ENCODE measurements around the gene ZC3H7A.
"Not testable (repeated sequence)": the region's sequence is repeated elsewhere in the genome, so short reads cannot be mapped to it uniquely, and the experiment has no call there.

Gene ZC3H7A

DNA sequence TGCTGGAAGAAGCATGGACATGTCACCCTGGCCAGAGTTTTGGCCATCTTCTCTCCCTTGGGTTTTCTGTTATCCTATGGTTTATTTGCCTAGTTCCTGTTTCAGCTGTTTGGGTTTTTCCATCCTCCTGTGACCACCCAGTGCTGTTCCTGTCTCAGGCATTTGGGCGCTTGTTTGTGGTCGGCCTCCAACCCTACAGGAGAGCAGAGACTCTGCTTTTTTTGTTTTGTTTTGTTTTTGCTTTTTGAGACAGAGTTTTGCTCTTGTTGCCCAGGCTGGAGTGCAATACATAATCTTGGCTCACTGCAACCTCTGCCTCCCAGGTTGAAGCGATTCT lies 3.3 kb upstream of the ZC3H7A start:
- DNase-seq, result no peak

DNA sequence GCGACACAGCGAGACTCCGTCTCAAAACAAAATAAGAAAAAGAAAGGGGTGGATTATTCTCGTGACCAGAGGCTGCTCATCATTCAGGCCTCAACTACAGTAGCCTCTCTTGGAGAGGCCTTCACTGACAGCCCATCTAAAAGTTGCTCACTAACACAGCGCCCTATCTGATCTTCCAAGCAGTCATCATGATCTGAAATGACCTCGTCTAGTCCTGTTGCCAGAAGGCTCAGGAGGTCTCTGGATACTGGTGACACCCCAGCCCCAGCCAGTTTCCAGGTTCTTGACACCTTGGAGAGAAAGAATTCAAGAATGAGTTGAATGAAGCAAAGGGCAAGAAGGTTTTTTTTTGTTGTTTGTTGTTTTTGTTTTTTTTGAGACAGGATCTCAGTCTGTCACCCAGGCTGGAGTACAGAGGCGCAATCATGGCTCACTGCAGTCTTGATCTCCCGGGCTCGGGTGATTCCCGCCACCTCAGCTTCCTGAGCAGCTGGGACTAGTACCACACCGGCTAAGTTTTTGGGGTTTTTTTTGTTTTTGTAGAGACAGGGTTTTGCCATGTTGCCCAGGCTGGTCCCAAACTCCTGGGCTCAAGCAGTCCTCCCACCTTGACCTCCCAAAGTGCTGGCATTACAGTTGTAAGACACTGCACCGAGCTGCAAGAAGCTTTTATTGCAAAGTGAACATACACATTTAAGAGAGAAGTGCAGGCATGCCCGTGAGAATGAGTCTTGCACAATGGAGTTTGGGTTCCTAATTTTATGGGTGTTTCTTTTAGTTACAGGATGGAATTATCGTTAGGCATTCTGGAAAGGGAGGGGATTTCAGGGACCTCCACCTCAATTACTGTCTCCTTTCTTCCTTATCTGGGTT lies 2.7 kb upstream of the ZC3H7A start:
- no peak for DNase-seq

DNA sequence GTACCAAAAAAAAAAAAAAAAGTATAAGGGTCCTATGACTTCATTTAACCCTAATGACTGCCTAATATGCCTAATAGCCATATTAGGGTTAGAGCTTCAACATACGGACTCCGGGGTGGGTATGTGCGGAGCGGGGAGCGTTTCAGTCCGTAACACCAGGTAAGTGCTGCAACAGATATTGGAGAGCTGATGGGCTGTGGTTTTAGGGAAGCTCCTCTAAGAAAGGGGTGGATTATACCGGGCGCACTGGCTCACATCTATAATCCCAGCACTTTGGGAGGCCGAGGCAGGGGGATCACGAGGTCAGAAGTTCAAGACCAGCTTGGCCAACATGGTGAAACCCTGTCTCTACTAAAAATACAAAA lies 1.9 kb upstream of the ZC3H7A start:
- DNase-seq, result no peak

DNA sequence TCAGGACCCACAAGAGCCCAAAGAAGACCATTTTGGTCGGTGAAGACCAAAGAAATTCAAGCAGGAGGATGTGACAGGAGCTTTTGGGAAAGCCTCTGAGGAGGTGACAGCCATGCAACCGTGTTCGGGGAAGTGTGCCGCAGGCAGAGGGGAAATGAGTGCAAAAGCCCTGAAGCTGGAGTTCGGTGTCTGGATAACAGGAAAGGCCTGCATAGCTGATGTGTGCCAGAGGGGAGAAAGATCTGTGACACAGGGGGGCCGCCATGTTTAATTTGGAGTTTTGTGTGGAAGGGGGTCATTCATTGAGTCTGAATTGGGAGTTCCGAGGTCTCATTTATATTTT lies 870 bp upstream of the ZC3H7A start:
- DNase-seq, result no peak

DNA sequence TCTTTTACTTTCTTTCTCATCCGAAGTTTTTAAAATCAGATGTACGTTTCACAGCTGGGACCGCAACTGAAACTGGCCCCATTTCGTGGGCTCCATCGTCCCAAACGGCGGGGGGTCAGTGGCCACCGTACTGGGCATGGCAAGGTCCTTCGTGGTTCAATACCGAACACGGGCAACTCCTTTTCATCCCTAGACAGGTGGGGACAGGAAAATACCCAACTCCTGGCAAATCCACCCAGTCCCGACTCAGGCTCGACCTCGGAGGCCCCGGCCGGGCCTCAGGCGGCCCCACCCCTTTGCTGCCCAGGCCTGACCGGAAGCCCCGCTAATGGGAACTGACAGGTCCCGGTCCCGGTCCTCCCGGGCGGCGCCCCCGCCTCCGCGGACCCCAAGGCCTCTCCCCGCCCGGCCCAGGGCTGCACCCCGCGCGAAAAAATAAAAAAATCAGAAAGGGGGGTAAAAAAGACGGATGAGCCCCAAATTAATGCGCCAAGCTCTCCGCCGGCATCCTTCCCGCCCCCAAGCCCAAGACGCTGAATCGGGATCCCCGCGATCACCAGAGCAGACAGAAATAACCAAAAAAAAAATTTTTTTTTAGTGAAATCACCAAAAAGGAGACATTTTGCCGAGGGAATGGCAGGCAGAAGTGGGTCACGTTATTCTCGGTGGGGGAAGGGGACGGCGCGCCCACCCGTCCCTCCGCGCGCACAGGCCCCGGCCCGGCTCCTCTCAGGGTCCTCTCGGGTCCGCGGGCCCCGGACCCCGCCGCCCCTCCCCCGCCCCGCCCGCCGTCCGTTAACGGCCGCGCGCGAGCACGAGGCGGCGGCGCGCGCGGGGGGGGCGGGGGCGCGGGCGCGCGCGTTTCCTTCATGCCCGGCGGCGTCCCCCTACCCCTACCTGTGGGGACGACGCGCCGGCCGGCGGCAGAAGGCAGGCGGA lies 562 bp downstream of the ZC3H7A start:
- no peak for DNase-seq

DNA sequence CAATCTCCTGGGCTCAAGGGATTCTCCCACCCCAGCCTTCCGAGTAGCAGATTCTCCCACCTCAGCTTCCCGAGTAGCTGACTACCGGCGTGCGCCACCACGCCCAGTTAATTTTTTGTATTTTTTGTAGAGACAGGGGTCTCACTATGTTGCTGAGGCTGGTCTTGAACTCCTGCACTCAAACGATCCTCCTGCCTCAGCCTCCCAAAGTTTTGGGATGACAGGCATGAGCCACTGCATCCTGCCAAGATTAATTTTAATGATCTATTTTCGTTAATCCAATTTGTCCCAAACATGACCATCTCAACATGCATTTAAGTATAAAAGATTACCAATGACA lies 1.2 kb downstream of the ZC3H7A start:
- DNase-seq, result no peak

DNA sequence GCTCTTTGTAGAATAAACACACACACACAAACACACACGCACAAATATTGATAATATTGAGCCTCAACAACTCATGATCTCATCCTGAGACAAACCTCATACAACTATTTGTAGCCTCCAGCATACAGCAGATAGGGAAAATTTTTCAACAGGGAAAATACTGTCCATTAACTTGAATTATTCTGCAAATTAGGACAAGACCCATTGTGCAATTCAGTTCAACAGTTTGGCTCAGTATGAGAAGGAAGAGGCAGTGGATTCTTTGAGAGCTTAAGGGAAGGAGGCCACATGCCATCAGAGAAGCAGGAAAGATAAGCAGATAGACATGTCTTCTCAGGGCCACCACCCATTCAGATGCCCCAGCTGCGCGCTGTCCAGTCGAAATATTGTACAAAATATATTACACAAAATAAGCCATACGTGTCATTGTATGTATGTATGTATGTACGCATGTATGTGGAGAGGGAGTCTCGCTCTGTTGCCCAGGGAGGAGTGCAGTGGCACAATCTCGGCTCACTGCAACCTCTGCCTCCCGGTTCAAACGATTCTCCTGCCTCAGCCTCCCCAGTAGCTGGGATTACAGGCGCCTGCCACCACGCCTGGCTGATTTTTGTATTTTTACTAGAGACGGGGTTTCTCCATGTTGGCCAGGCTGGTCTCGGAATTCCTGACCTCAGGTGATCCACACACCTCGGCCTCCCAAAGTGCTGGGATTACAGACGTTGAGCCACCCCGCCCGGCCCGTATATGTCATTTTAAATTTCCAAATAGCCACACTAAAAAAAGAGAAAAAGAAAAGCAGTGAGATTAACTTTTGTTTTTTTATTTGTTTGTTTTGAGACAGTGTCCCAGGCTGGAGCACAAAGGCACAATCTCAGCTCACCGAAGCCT lies 1.8 kb downstream of the ZC3H7A start:
- DNase-seq, result no peak

DNA sequence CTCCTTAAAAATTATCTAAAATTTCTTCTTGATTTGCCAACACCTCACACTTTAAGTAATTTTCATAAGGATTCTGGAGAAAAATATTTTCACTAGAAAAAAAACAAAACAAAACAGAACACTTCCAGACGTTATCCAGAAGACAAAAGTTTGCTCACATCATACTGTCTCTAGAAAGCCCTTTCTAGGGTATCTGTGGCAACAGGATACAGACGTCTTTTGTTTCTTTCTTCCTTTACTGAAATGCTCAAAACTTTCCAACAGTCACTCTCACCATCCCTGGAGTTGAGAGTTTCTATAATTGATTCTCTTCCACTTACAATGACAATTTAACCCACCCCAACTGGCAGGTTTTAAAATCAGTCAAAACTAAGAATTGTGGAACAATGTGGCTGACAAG lies 2.6 kb downstream of the ZC3H7A start:
- DNase-seq, result no peak

DNA sequence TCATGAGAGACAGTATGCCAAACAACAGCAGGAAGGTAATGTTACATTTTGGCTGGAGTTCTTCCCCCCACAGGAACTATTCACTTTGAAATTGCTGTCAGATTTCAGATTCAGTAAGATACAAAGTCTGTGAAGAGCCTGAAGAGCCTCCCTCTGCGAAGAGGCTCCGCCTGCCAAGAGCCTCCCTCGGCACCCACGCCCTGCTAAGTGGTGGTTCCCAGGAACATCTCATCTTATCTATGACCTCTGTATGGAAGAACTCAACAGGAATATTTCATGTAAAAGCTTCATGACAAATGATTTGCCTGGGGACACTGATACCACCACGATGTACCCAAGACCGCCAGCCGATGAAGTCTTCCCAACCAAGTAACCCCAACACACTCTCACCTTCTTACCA lies 3.2 kb downstream of the ZC3H7A start:
- no peak for DNase-seq

DNA sequence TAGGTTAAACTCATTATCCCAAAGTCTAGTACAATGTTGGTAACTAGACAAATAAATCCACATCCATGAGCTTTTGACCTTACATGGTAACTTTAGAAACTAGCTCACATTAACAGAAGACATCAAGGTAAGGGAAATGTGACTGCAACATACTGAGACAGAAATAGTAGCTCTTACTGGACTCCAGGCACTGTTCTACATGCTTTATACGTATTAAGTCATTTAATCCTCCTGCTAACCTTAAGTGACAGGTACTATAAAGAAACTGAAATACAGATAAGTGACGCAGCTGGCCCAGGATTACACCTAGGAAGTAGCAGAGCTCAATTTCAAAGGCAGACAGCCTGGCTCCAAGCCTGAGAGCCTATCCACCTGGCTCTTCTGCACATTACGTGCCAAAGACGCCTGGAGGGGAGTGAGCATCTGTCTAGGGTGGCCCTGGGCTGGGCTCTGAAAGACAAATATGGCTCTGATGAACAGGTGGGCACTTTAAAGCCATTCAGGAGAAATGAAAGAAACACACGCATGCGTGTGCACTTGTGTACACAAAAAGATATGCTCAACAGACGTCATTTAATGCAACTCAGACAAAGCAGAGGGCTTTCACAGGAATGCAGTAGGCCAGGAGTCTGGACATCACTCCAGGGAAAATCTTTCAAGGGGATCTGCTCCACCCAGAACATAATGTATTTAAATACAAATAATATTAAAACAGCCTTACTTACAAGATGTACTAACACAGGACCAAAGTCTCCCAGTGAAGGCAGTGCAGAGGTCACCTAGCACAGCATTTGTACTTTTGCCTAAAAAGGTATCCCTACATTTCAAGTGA lies 4.4 kb downstream of the ZC3H7A start:
- peak; percentile 99 for DNase-seq

DNA sequence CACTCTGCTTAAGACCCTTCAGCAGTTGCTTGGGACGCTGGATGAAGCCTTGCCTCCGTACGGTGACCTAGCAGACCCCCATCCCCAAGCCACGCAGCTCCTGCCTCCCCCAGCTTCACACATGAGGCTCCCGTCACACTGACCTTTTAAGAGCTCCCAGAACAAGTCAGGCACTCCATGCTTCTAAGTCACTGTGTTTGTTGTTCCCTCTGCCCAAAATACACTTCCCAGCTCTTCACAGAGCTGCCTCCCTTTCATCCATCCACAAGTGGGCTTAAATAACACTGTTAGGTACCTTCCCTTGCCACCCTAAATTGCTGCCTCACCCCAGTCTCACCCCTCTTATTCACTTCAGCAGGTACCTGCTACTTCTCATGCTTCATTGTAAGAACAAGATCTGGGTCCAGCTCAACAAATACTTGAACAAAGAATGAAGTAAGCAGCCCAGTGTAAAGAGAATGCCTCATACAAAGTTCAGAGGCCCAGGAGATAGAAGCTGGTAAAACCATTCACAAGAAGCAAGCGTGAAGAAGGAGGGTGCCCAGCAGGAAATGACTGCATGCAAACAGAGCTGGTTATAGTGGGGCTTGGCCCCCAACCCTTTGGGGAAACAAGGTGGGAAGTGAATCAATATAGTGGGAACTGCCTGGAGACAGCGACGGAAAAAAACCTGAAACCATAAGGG lies 5.8 kb downstream of the ZC3H7A start:
- DNase-seq, result peak; percentile 40

DNA sequence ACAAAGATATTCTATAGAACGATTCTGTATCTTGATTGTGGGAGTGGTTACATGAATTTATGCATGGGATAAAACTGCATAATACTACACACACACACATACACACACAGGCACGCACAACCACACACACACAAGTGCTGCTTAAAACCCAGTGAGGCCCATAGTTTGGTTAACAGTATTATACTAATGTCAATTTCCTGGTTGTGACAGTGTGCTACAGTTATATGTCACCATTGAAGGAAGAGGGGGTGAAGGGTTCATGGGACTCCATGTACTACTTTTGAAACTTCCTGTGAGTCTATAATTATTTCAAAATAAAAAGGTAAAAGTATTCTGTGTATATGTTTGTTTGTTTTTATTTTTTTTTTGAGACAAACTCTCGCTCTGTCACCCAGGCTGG lies 8.1 kb downstream of the ZC3H7A start:
- no peak for DNase-seq

DNA sequence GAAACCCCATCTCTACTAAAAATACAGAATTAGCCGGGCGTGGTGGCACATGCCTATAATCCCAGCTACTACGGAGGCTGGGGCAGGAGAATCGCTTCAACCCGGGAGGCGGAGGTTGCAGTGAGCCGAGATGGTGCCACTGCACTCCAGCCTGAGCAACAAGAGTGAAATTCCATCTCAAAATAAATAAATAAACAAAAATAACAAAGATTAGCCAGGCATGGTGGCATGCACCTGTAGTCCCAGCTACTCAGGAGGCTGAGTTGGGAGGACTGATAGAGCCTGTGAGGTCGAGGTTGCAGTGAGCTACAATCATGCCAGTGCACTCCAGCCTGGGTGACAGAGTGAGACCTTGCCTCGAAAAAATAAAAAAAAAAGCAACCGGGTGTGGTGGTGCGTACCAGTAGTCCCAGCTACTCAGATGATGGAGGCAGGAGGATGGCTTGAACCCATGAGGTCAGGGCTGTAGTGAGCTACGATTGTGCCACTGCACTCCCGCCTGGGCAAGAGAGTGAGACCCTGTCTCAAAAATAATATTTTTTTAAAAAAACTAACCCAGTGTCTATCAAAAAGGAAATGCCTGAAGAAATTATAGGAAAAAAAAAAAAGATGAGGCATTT lies 12.0 kb downstream of the ZC3H7A start:
- DNase-seq, result not testable (repeated sequence)

DNA sequence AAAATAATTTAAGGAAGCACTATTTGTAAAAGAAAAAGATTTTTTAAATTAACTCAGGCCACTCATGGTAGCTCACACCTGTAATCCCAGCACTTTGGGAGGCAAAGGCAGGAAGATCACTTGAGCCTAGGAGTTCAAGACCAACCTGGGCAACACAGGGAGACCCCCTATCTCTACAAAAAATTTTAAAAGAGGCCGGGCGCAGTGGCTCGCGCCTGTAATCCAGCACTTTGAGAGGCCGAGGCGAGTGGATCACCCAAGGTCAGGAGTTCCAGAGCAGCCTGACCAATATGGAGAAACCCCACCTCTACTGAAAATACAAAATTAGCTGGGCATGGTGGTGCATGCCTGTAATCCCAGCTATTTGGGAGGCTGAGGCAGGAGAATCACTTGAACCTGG lies 12.7 kb downstream of the ZC3H7A start:
- not testable (repeated sequence) for DNase-seq

DNA sequence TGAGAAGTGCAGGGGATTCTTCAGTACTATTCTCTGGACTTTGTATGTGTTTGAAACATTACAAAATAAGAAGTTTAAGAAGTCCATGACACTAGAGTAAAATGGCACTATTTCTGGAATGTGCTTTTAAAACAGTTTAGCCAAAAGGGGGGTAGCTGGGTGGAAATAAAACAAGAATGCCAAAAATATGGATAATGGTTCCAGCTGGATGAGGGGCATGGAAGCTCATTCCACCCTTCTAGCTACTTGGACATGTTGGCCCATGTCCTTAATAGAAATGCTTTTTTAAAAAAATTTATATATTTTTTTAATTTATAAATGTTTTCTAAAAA lies 13.1 kb downstream of the ZC3H7A start:
- DNase-seq, result no peak

DNA sequence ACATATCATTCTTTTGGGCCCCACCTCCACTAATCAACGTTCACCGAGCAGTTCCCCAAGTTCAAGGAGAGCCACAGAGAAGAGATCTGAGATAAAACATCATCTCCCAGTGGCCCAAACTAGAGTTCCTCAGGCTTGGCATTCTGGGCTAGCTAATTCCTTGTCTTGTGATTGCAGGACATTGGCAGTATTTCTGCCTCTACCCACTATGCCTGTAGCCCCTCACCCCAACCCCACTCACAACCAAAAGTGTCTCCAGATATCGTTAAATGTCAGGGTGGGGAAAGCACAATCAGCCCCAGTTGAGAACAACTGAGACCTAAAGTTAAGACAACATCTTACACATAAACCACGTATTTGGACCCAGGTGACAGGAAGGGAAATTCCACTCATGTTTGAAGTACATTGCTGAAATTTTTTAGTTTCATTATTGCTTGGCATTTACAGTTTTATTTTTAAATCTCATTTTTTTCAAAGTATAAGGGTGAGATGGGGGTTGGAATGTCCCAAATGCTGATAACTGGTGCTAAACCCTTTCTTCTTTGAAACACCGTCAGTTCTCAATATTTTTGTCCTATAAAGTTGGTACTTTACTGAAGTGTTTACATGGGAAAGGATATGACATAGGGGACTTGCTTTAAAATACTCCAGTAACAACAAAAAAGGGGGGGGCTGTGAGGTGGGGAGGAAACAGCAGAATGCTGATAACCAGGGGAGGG lies 13.6 kb downstream of the ZC3H7A start:
- DNase-seq, result peak; percentile 9

DNA sequence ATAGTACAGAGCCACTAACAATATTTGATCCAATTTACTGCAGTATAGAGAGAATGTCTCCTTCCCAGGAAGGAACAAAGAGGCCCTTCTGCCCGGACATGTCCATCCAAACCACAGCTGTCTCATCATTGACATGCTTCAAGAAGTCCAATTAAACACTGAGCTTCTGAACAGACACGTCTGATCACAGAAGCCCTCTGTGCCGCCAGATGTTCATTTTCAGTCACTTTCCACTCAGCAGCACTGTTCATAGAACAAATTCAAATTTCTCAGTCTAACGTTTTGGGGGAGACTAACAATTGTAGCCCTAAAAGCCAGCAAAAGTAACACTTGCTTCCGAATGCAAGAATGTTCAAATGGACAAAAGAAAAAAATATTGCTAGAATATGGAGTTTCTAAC lies 15.3 kb downstream of the ZC3H7A start:
- DNase-seq, result peak; percentile 25

DNA sequence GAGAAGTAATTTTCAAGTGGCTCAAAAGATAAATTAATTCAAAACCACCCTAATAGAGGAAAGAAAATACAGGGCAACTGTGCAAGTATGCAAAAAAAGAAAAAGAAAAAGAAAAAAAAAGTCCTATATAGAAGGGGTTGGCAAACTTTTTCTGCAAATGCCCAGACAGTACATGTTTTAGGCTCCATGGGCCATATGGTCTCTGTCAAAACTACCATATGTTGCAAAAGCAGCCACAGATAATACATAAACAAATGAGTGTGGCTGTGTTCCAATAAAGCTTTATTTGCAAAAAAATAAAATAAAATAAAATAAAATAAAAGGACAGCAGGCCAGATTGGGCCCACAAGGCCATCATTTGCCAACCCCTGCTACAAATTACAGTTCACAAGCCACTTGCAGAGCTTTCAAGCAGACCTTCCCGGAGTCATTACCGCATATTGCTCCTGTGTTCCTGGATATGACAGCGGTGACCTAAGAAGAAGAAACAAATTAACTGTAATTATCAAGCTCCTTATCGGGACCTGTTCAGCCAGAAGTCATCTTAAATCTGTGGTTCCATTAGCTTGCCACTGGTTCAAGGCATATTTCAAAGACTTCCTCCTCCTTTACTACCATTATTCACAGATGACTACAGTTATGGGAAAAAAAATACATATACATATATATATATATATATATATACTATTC lies 15.9 kb downstream of the ZC3H7A start:
- peak; percentile 5 for DNase-seq

DNA sequence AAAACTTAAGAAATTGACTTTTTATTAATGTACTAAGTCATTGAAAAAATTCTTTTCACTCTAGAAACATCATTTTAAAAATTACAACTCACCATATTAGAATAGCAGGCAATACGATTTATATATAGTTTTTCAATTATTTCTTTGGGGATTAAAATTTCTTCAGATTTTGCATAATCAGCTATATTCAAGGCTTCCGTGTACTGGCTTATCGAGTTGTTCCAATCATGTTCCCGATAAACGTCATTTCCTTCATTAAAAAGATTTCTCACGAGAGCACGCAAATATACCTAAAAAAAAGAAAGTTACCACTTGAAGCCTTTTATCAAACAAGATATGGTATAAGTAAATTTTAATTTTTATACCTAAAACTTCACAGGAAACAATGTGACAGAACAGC lies 18.0 kb downstream of the ZC3H7A start:
- no peak for DNase-seq

DNA sequence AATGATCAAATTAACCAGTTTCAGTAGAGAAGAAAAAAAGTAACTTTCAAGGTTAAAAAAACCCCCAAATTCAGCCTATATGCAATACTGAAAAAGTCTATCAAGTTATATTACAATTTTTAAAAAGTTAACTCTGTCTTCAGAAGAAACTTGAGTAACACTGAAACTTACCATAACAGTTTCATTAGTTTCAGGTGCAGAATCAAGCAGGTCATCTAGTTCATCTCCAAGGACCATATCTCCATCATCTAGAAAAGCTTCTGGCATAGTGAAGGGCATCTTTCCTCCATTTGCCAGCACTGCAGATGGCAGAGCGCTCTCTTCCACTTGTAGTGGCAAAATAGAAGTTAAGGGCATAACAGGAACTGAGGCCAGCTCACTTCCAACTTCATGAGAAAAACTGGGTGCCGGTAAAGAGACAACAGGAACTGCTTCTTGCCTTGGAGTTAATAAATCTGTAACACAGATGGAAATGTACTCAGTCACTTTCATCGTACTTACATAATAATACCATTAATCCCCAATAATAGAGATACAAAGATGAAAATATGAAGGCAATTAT lies 22.9 kb downstream of the ZC3H7A start:
- DNase-seq, result no peak

All from DMS153 (cell line).